Activated gamma-delta T cell (primary cell): Measurements from ENCODE around the gene IFIT1B.
"Not testable (repeated sequence)": the region's sequence is repeated elsewhere in the genome, so short reads cannot be mapped to it uniquely, and the experiment has no call there.

Experiments
- DNase-seq: peaks from one replicate; lab custom pipeline; 2025; lab: John Stamatoyannopoulos, UW

IFIT1B gene

DNA sequence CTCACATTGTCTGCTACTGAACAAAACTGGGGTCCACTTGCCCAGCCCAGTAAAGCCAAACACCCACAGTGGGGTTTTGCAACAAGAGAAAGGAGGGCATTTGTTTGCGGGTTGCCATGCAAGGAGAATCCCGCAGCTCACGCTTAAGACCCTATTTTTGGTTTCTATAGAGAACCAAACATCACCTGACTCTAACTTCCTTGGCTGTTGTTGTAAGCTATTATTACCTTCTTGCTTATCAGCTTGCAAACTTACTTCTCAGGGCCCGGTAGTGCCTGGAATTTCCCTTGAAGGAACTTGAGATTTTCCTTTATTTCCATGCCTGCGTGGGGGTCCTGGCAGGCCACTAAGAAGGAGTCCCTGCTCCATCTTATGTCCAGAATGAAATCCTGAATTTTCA, 29.4 kb upstream of the IFIT1B start:
- DNase-seq: no peak

DNA sequence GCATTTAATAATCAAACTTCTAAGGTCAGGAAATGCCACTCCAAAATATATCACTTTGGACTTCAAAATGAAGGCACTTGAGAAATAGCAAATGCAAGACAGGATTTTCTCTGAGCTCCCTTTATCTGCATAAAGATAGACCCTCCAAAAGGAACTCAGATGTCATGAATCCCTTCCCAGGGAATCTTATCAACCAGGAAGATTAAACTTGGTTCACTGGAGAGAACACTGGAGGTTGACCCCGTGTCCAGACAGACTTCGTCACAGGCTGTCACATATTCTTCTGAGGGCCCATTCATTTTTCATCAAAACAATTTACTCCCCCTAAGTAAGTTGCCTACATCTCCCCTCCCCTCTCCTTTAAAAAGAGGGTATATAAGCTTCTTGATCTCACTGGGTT, 28.9 kb upstream of the IFIT1B start:
- DNase-seq: no peak

DNA sequence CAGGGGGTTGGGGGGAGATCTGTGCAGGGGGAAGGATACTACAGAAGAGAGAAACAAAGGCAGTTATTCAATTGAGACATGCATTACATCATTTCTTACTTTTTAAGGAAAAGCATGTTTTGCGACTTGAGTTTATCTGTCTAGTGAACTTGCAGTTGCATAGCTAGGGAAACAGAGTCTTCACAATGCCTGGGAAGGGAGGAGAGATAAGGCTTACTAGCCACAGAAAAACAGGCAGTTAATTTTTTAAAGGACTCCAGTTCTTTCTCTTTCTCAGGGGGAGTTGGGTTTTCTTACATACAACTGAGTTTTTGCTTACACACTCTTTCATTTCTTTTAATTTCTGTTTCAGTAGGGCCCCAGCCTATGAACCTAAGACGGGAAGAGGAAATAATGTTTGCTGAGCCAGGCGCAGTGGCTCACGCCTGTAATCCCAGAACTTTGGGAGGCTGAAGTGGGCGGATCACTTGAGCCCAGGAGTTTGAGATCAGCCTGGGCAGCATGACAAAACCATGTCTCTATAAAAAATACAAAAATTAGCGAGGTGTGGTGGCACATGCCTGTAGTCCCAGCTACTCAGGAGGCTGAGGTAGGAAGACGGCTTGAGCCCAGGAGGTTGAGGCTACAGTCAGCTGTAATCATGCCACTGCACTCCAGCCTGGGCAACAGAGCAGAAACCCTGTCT, 27.1 kb upstream of the IFIT1B start:
- not testable (repeated sequence) for DNase-seq

DNA sequence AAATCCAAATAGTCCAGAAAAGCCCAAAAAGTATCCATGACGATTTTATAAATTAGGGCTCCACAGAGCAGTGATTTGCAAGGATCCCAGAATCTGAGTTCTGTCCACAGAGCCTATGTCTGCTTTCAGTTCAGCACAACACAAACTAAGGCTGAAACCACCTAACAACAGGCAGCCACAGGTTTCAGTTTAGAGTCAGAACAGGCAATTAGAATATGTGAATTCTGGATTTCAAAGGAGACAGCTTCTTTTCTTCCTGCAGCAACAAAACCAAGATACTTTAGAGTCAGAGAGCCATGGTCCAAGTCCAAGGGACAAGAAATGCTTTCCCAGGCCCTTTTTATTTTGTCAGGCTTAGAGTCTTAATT, 26.5 kb upstream of the IFIT1B start:
- no peak for DNase-seq

DNA sequence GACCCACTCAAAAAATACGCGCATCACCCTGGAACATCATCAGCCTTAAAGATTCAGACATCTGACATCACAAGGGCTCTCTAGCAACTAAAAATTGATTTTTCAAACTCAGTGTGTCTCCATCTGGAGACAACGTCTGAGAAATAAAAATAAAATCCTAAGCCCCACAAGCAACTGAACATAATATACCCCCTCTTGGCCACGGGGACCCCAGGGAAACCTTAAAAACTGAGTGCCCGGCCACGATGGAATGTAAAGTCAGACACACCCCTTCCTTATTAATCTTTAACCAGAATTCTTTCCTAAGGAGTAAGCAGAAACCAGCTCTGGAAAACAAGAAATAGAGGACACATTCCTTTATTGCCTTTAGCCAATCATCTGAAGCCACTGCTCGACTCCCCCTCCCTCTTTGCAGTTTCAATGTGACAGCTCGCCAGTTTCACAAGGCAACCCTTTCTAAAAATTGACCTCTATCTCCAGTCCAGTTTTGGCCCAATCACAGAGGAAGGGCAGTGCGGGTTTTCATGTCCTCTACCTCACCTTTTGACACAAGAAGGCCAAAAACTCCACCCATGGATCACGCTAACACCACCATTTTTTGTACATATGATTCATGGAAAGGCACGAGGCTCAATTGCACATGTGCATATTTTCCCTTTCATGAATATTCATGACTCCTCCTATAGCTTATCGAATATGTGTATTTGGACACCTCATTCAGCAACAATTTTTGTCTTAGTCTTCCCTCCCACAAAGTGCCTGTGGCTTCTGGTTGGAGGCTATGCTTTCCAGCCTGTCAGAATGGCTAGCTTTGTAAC, 25.9 kb upstream of the IFIT1B start:
- no peak for DNase-seq

DNA sequence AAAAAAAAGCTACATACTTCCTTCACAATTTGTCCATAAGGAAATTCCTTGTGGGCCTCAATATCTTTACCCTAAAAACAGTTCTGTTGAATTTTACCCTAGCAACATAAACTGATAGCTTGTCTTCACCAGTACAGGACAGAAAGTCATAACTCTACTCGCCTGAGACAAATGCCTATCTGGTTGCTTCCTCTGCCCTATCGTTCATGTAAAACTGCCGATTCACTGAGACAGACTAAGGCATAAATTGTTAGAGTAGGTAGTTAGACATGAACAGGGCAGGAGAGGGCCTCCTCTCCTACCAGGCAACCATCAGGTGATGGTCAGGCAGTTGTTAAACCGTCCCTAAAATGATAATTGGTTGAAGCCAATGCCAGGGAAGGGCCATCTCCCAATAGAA, 25.1 kb upstream of the IFIT1B start:
- no peak for DNase-seq

DNA sequence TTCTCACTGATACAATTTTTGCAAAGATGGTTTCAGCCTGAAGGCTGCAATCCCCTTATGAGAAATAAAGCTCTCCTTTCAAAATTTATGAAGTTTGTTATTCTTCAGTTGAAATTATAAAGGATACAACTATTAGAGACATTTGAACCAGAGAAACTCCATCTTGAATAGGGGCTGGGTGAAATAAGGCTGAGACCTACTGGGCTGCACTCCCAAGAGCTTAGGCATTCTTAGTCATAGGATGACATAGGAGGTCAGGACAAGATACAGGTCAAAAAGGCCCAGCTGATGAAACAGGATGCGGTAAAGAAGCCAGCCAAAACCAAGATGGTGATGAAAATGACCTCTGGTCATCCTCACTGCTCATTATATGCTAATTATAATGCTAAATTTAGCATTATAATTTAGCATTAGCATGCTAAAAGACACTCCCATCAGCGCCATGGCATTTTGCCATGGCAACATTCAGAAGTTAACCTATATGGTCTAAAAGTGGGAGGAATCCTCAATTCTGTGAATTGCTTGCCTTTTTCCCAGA, 22.4 kb upstream of the IFIT1B start:
- no peak for DNase-seq

DNA sequence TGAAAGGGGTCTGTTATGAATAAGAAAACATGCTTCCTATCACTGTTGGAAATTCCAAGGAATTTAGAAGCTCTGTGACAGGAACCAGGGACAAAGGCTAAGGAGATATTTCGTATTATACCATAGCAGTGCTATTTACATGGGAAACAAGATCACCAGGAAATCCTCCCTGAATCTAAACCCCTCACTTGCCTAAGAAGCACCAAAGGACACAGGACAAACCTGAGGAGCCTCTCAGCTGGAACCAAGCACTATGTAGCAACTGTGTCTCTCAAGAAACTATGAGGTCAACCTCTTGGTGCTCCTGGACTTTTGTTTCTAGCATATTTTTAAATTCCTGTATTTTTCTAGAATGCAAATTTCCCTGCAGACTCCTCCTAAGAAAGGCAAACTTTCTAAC, 20.8 kb upstream of the IFIT1B start:
- no peak for DNase-seq

DNA sequence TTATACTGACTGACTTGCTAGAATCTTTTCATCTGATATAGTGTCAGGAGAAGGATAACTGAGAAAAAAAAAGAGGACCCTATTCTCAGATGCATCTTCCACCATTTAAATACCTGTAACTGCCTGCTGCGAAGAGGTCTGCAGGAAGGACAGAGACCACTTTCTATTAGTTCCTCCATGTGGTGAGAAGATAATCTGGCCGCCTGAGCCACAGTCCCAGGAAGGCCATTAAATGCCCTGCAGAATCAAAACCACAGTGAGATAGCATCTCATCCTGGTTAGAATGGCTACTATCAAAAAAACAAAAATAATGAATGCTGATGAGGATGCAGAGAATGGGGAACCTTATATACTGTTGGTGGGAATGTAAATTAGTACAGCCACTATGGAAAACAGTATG, 19.9 kb upstream of the IFIT1B start:
- DNase-seq: no peak

DNA sequence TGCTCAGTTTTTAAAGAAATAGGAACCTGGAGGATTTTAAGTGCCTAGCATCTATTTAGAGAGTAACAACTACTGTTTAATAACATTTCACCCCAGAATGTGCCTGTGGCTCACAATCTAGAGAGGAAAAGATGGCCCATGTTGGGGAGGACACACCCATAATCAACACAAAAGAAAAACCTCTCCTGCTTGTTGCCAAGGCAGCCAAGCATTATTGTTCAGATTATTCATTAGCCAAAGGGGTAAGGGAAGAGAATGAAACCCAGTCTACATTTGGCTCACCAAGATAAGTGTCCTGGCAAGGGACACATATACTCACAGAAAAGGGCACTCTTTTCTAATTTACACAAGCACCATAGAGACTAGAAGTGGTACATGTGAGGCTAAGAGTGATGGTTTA, 17.7 kb upstream of the IFIT1B start:
- DNase-seq: no peak

DNA sequence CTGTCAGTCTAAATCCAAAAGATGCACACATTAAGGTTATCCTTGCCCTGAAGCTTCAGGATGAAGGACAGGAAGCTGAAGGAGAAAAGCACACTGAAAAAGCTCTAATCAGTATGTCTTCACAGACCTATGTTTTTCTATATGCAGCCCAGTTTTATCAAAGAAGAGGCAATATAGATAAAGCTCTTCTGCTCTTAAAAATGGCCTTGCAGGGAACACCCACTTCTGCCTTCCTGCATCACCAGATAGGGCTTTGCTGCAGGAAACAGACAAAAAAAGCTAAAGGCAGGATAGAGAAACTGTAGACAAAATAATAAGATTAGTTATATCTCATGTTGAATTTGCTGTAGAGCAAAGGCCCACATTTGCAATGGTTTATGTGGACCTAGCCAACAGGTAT, 14.9 kb upstream of the IFIT1B start:
- DNase-seq: no peak

DNA sequence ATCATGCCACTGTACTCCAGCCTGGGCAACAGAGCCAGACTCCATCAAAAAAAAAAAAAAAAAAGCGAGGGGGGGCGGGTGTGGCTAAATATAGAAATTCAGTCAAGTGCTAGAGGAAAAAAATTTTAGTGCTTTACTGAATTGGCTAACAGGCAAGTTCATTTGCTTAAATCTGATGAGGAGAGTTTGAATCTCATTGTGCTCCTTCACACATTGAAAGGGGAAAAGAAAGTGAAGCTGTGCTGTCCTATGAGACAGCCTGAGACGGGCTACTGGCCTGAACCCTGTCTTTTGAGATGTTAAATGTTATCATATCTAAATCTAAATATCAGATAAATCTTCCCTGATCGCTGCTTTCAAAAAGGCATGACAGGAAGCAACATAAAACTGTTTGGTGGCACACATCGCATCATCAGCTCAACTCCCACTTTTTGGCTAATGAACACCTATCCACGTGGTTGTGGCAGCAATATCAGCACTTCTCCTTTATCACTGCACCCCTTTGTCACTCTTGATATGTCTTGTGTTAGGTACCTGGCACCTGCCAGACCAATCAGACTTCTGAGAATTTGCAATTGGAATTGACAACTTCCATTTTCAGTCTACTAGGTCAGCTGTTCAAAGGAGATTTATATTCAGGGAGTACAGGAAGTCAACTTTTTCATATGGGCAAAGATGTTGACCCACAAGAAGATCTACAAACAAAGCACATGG, 14.0 kb upstream of the IFIT1B start:
- DNase-seq: no peak

DNA sequence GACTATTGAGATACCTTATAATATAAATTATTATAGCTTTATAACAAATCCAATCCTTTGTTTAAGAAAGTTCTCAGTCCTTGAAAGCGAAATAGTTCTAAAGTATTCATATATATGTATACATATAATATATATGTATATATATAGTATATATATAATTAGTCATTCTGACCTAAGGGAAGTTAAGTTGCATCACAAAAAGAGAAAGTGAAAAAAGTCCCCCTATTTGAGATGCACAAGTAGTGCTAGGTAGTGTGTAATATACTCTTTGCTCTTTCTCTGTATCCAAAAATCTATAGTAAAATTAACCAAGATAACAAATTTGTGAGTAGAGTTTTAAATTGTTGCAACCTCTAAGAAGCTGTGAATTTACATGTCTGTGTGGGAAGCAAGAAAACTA, 13.3 kb upstream of the IFIT1B start:
- no peak for DNase-seq

DNA sequence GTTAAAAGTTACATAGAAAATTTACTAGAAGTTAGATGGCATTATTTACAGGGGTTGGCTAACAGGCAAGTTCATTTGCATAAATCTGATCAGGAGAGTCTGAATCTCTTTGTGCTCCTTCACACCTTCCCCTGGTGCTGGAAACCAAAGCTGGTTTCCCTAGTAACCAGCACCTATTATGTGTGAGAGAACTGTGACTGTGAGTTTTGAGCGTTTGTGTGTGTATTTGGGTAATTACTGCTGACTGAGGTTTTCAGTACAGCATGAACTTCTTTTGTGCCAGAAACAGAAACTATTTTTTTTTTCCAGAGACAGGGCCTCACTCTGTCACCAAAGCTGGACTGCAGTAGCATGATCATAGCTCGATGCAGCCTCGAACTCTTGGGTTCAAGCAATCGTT, 10.3 kb upstream of the IFIT1B start:
- DNase-seq: no peak

DNA sequence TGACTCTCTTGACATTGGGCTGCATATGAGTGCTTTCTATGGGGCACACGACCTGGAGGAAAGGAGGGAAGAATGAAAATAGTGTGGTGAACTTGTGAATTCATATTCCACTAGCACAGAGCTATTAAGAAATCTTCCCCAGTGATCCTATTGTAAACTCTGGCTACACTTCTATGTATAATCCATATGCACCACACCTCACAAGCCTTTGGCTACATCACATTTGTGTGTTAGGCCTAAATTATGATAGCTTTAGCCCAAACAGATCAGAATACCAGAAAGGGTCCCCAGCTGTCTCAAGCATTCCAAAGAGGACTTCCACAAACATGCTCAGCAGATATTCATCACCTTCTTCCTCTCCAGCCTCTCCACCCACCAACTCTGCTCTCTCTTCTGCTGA, 9.7 kb upstream of the IFIT1B start:
- no peak for DNase-seq

DNA sequence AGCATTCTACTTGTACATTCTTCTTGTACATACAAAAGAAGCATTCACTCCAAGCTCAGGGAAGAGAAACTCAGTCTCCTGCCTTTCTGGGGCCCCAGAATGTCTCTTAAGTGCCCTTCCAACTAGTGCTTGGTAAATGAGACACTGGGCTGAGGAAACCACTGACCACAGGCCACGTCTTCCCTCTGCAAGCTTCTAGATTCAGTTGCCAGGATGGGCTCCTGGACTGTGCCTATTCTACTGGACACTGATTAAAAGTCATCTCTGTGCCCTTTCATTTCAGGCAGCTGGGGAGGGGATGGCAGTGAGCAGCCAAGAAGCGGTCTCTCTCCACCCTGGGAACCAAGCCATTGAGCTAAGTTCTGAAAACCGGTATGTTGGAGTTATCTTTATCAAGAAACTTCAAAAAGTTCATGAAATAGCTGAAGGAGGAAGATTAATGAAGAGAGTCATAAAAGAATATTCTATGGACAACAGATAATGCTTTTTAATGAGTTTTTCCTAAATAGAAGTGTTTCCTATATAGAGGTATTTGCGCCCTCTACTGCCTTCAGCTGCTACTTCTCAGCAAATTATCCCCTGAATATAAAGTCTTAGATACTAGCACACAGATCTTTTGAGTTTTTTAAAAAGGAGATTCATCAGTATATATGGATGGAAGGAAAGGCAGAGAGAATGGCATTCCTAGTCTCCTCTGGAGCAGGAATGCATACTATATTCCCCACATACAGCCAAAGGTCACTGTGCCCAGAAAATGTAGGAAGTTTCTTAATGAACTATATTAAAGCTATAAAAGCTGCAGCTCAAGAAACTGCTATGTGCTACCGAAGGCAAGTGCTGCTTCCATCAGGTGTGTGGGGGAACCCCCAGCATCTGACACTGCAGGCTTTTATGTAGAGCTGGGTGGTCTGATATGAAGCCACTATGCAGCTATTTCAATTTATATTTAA, 8.4 kb upstream of the IFIT1B start:
- DNase-seq: no peak

DNA sequence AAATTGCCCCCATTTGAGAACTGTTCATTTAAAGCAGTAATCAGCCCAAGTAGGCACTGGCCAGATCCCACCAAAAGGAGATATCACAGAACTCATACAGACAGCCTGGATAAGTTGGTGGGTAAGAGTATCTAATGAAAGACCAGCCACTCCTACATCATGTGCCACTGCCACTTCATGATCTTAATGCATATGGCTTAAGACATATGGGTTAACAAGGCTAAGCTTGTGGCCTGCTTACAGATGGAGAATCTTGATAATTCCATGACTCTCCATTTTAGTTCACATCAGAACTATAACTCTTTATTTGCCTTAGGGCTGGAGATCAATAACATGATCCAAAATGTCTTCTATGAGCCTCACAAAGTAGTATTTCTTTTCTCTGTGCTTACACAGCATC, 6.8 kb upstream of the IFIT1B start:
- DNase-seq: no peak

DNA sequence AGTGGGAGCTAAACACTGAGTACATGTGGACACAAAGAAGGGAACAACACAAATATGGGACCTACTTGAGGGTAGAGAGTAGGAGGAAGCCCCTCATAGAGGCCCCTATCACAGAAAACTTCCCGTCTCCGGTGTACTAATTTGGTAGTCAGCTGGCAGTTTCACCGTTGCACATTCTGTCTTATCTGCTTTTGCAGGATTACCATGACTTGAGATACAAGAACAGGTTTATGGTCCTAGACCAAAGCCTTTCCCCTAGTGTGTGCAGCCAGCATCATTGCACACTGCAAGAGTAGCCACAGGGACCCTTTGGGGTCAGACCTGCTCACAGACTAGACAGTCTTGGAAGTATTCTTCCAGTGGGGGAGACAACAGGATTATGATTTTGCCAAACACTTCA, 5.9 kb upstream of the IFIT1B start:
- DNase-seq: no peak

DNA sequence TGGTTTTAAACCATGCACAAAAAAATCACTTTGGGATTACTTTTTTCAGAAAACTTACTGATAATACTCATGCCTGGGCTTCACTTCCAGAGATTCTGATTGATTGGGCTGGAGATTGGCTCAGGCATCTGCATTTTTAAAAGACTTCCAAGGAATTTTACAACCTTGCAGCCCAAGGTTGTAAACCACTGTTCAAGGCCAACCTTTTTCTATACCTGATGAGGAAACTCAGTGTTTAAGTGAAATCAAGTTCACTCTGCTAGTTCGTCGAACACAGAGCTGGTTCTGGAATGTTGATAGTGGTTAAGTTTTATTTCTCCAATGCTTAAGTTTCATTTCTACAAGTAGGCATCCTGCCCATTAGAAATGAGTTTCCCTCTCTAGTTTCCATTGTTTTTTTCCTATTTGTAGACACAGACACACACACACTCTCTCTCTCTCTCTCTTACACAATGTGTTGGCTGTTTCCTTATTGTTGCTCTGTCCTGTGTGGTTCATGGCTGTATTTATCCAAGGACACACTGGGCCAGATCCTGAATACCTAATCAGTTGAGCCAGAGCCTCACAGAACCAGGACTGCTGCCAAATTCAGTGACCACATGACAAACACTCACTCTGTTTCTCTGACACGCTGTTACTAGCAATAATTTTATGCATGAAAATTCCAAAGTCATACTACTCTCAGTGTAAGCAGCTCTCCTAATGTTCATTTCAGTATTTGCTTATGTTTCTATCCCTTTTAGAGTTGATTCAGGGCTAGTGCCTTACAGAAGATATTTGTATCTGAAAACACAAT, 3.7 kb upstream of the IFIT1B start:
- no peak for DNase-seq

DNA sequence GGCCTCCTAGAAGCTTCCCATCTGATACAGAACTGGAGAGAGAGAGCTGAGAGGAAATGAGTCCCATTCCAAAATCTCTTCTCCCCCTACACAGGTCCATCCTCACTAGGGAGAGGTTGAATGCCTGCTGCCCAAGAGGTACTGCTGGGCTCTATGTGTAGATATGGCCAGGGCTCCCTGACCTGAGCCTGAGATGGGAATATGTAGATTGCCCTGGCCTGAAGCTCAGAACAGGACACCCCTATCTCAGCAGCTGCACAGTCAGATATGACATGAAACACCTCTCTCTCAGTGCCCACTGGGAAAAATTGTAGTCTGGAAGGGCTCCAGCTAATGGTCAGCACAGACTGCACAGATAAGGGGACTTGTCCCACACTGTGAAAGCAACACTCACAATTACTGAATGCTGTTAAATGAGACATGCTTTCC, 3.1 kb upstream of the IFIT1B start:
- no peak for DNase-seq

DNA sequence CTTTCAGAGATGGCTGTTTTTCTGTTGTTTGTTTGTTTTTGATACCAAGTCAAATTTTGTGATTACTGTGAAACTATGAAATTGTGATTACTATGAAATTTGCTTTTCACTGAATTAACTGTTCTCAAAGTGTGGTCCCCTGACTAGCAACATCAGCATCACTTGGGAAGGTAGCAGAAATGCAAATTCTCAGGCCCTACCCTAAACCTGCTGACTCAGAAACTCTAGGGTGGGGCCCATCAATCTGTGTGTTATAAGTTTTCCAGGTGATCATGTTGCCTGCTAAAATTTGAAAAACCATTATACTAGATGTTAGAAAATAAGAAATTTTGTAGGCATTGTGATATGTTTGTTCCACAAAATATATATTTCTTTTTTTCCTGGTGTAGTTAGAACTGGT, 1.2 kb downstream of the IFIT1B start:
- DNase-seq: no peak
